ENCODE data around the gene TDRD3. TPM values are rescaled to one million over a fixed set of nuclear protein-coding genes. Genes with fewer than 3 reads are reported as not detected.

Gene TDRD3
- total RNA-seq, 1 experiment from 2014 or later: 10.8 TPM

GRCh38 chr13:60384911-60385310, 12.1 kb upstream of the TDRD3 start:
- Histone ChIP-seq H3K27me3 (ENCODE audit: control insufficient read depth, insufficient read depth, low read length) (no peaks in the 10 kb centered on the region; the same call in 1 of the 2 replicates), H3K4me3 (ENCODE audit: low read depth in 2 of 2, low read length in 2 of 2) (no peak overlapping the region), H3K9me3 (ENCODE audit: control insufficient read depth, insufficient read depth, low read depth, low read length) (no peaks in the 10 kb centered on the region), H3K27ac (ENCODE audit: low read length) (no peak overlapping the region), H3K36me3 (ENCODE audit: control insufficient read depth, insufficient read depth, low read length) (no peaks in the 10 kb centered on the region), H3K4me1 (ENCODE audit: control insufficient read depth, insufficient read depth, low read length) (no peaks in the 10 kb centered on the region)
- POLR2A ChIA-PET: no interaction called here
- CTCF ChIA-PET: no interaction called here
- DNase-seq (ENCODE audit: low read depth, low spot score): no peak
- no peak for ATAC-seq
- BruUV-seq (replicated peaks): no TSS peak
- intact Hi-C loops (cut with micrococcal nuclease; ENCODE audit: unreplicated experiment) (no loop called here), in situ Hi-C loops (cut with HindIII; ENCODE audit: low pct_unique_long_range_greater_than_20kb, low sequenced_read_pairs) (no loop called here)
- TF ChIP-seq TCF7L2 (IDR thresholded peaks at IDR 0.05; ENCODE audit: low read depth, low read length): no peak
- TF ChIP-seq SIN3A (IDR thresholded peaks at IDR 0.05; ENCODE audit: borderline replicate concordance, insufficient read depth, low read depth, low read length): no peak
- TF ChIP-seq CTCF (IDR thresholded peaks at IDR 0.05): no peak
- TF ChIP-seq POLR2AphosphoS5 (IDR thresholded peaks at IDR 0.05; ENCODE audit: low read depth, low read length): no peak
- TF ChIP-seq REST (IDR thresholded peaks at IDR 0.05; ENCODE audit: insufficient read depth in 1 of 2, low read depth in 2 of 2, low read length in 1 of 2): no peak

- ChIA-PET POLR2A (no interaction called here), CTCF (interaction anchor here (1.0 kb wide), 1 partner anchor 1295 kb away, joined by 3 read pairs; no protein-coding TSS in a partner anchor)
- Histone ChIP-seq H3K36me3 (ENCODE audit: control insufficient read depth, insufficient read depth, low read length) (no peaks in the 10 kb centered on the region), H3K4me3 (ENCODE audit: low read depth in 2 of 2, low read length in 2 of 2) (no peak overlapping the region), H3K9me3 (ENCODE audit: control insufficient read depth, insufficient read depth, low read depth, low read length) (no peaks in the 10 kb centered on the region), H3K27me3 (ENCODE audit: control insufficient read depth, insufficient read depth, low read length) (no peaks in the 10 kb centered on the region; the same call in 1 of the 2 replicates), H3K4me1 (ENCODE audit: control insufficient read depth, insufficient read depth, low read length) (no peaks in the 10 kb centered on the region), H3K27ac (ENCODE audit: low read length) (no peak overlapping the region)
- no peak for ATAC-seq
- intact Hi-C loops (cut with micrococcal nuclease; ENCODE audit: unreplicated experiment) (no loop called here), in situ Hi-C loops (cut with HindIII; ENCODE audit: low pct_unique_long_range_greater_than_20kb, low sequenced_read_pairs) (no loop called here)
- TF ChIP-seq POLR2AphosphoS5 (IDR thresholded peaks at IDR 0.05; ENCODE audit: low read depth, low read length) (no peak), CTCF (IDR thresholded peaks at IDR 0.05) (no peak)
- no peak for DNase-seq (ENCODE audit: low read depth, low spot score)
- no TSS peak for BruUV-seq (replicated peaks)
Measured at GRCh38 chr13:60386250-60386649, 10.8 kb upstream of the TDRD3 start.

Measured in Panc1 (cell line).